Fibroblast of lung (primary cell): ENCODE results near the gene PPP1R3F. TPM values are rescaled to one million over a fixed set of nuclear protein-coding genes. Genes with fewer than 3 reads are reported as not detected.

Experiments used
- DNase-seq, 2 donors: peaks; one replicate each; pipeline versions ENCODE4 v3.0.0 to v3.0.0-alpha.2; 2010; ENCODE audit warnings: low read depth in 2 of 2
- H2AFZ ChIP-seq: 2 replicates; pipeline ENCODE4 v1.5.1; 2012; ENCODE audit warnings: low read length, control low read depth, inconsistent platforms
- H3K27ac ChIP-seq: 2 replicates; pipeline ENCODE4 v1.5.1; 2011; ENCODE audit warnings: low read length, control low read depth; ENCODE audit not compliant: insufficient read depth
- H3K27me3 ChIP-seq: 2 replicates; pipeline ENCODE4 v1.5.1; 2011; ENCODE audit warnings: mild to moderate bottlenecking, low read length; ENCODE audit not compliant: control insufficient read depth, insufficient read depth
- H3K36me3 ChIP-seq: 2 replicates; pipeline ENCODE4 v1.5.1; 2011; ENCODE audit warnings: low read length; ENCODE audit not compliant: control insufficient read depth, insufficient read depth
- H3K4me1 ChIP-seq: 2 replicates; pipeline ENCODE4 v1.5.1; 2011; ENCODE audit warnings: low read length; ENCODE audit not compliant: control insufficient read depth, insufficient read depth; ENCODE audit errors: extremely low read depth
- H3K4me2 ChIP-seq: 2 replicates; pipeline ENCODE4 v1.5.1; 2011; ENCODE audit warnings: low read length, control low read depth; ENCODE audit not compliant: insufficient read depth; ENCODE audit errors: extremely low read depth
- H3K4me3 ChIP-seq, 4 experiments: fragments of 200-600 bp in 1 of 4; sonication (generic) in 1 of 4; replicated peaks in 1 of 4; 2 replicates each; pipeline ENCODE4 v1.5.1; 2011 to 2016; ENCODE audit warnings: low read length in 4 of 4, low read depth in 3 of 4, mild to moderate bottlenecking in 3 of 4, control low read depth in 2 of 4, inconsistent platforms in 1 of 4, mixed read lengths in 1 of 4; ENCODE audit not compliant: insufficient read depth in 1 of 4; ENCODE audit errors: control extremely low read depth in 1 of 4
- H3K79me2 ChIP-seq: 2 replicates; pipeline ENCODE4 v1.5.1; 2012; ENCODE audit warnings: mild to moderate bottlenecking, low read length, inconsistent platforms; ENCODE audit not compliant: control insufficient read depth, insufficient read depth
- H3K9ac ChIP-seq: 2 replicates; pipeline ENCODE4 v1.5.1; 2011; ENCODE audit warnings: mild to moderate bottlenecking, low read length, control low read depth; ENCODE audit not compliant: insufficient read depth
- H3K9me3 ChIP-seq: 2 replicates; pipeline ENCODE4 v1.5.1; 2012; ENCODE audit warnings: low read depth, low read length; ENCODE audit not compliant: control insufficient read depth, insufficient read depth
- H4K20me1 ChIP-seq: 2 replicates; pipeline ENCODE4 v1.5.1; 2011; ENCODE audit warnings: low read length; ENCODE audit not compliant: control insufficient read depth, insufficient read depth; ENCODE audit errors: extremely low read depth
- CTCF ChIP-seq, 2 donors: IDR thresholded peaks in 1 of 2; conservative IDR thresholded peaks in 1 of 2; 1 replicate in 1 of 2; 2 replicates in 1 of 2; pipeline ENCODE4 v1.5.1; 2011 to 2012; ENCODE audit warnings: low read length in 2 of 2, control low read depth in 1 of 2, inconsistent platforms in 1 of 2, low read depth in 1 of 2, mild to moderate bottlenecking in 1 of 2
- EZH2 ChIP-seq: IDR thresholded peaks from 2 replicates; pipeline ENCODE4 v1.5.1; 2012; ENCODE audit warnings: low read length, control low read depth, mild to moderate bottlenecking; ENCODE audit errors: missing control alignments
- polyA plus RNA-seq, 2 donors: library from polyadenylated mRNA; depleted of rRNA in 1 of 2; stranded (reverse) in 1 of 2; unstranded in 1 of 2; fragments of >200 nt; gene quantifications; 2 replicates each; pipeline ENCODE4 v1.2.1, GENCODE V29; 2011 to 2012; ENCODE audit warnings: missing spikeins in 1 of 2
- total RNA-seq: library from RNA; depleted of rRNA; stranded (reverse); fragments of >200 nt; gene quantifications from 2 replicates; pipeline ENCODE4 v1.2.1, GENCODE V29; 2014

Gene PPP1R3F
- total and polyA plus RNA-seq, 2 donors (not counting 1 experiment from before 2014, with no cell fraction given), result 0.93 to 6.8 TPM

GRCh38 chrX:49286581-49286980 lies 17.0 kb downstream of the PPP1R3F start:
- no peak for TF ChIP-seq EZH2
- no peak for TF ChIP-seq CTCF (conservative IDR thresholded peaks at IDR 0.05 in 1 of 2, IDR thresholded peaks at IDR 0.05 in 1 of 2; ENCODE audit: low read depth in 1 of 2, low read length in 2 of 2)
- Histone ChIP-seq H3K27ac (no peak overlapping the region), H4K20me1 (no peaks in the 10 kb centered on the region), H3K9ac (no peak overlapping the region), H3K4me2 (no peak overlapping the region), H3K9me3 (no peaks in the 10 kb centered on the region), H2AFZ (no peak overlapping the region), H3K4me1 (no peaks in the 10 kb centered on the region), H3K36me3 (no peaks in the 10 kb centered on the region), H3K27me3 (no peaks in the 10 kb centered on the region), H3K79me2 (no peaks in the 10 kb centered on the region), H3K4me3 (no peak overlapping the region)
- DNase-seq, result no peak

- Histone ChIP-seq H3K4me3 (no peak overlapping the region), H3K27me3 (no peaks in the 10 kb centered on the region), H3K79me2 (no peaks in the 10 kb centered on the region), H3K9me3 (no peaks in the 10 kb centered on the region), H3K9ac (no peak overlapping the region), H3K4me1 (no peaks in the 10 kb centered on the region), H2AFZ (no peak overlapping the region), H3K36me3 (no peaks in the 10 kb centered on the region), H3K4me2 (no peak overlapping the region), H4K20me1 (no peaks in the 10 kb centered on the region), H3K27ac (no peak overlapping the region)
- no peak for DNase-seq
- TF ChIP-seq EZH2 (no peak), CTCF (conservative IDR thresholded peaks at IDR 0.05 in 1 of 2, IDR thresholded peaks at IDR 0.05 in 1 of 2; ENCODE audit: low read depth in 1 of 2, low read length in 2 of 2) (no peak)
These were observed 18.1 kb downstream of the PPP1R3F start for GRCh38 chrX:49287665-49288064.

- H4K20me1 ChIP-seq, result no peaks in the 10 kb centered on the region
- H3K4me2 ChIP-seq, result no peak overlapping the region
- TF ChIP-seq EZH2 (no peak), CTCF (conservative IDR thresholded peaks at IDR 0.05 in 1 of 2, IDR thresholded peaks at IDR 0.05 in 1 of 2; ENCODE audit: low read depth in 1 of 2, low read length in 2 of 2) (no peak)
- H3K27me3 ChIP-seq, result no peaks in the 10 kb centered on the region
- H3K4me3 ChIP-seq, result no peak overlapping the region
- no peaks in the 10 kb centered on the region for H3K4me1 ChIP-seq
- H3K9me3 ChIP-seq, result no peaks in the 10 kb centered on the region
- no peak overlapping the region for H3K9ac ChIP-seq
- no peaks in the 10 kb centered on the region for H3K79me2 ChIP-seq
- no peak overlapping the region for H3K27ac ChIP-seq
- no peak for DNase-seq
- H2AFZ ChIP-seq, result no peak overlapping the region
- H3K36me3 ChIP-seq, result no peaks in the 10 kb centered on the region
These were observed 20.6 kb downstream of the PPP1R3F start for GRCh38 chrX:49290215-49290614.
